Naive B cell (primary cell): ENCODE results near the gene KCNH1. TPM values are rescaled to one million over a fixed set of nuclear protein-coding genes. Genes with fewer than 3 reads are reported as not detected.

Experiments
- ATAC-seq, 2 donors: fragments of 150-1000 bp; cut with Tn5 transposase; 2 replicates each; pipeline ENCODE4 v1.10.0; 2021; ENCODE audit warnings: low read depth in 2 of 2, mild to moderate bottlenecking in 2 of 2, moderate library complexity in 2 of 2
- DNase-seq: peaks from one replicate; pipeline ENCODE4 v3.0.0; 2022
- H3K27ac Mint-ChIP-seq, 6 donors: one replicate each; pipeline ENCODE4 v1.8.0; 2020 to 2022; ENCODE audit warnings: mild to moderate bottlenecking in 6 of 6, mixed read lengths in 6 of 6, moderate library complexity in 5 of 6, inconsistent platforms in 2 of 6
- H3K27me3 Mint-ChIP-seq, 3 donors: one replicate each; pipeline ENCODE4 v1.8.0; 2021 to 2022; ENCODE audit warnings: mixed read lengths in 3 of 3, mild to moderate bottlenecking in 1 of 3
- H3K36me3 Mint-ChIP-seq, 2 donors: one replicate each; pipeline ENCODE4 v1.8.0; 2020 to 2022; ENCODE audit warnings: mixed read lengths in 2 of 2, inconsistent platforms in 1 of 2, mild to moderate bottlenecking in 1 of 2
- H3K4me1 Mint-ChIP-seq, 3 donors: one replicate each; pipeline ENCODE4 v1.8.0; 2020 to 2022; ENCODE audit warnings: mixed read lengths in 3 of 3, inconsistent platforms in 1 of 3, mild to moderate bottlenecking in 1 of 3, moderate library complexity in 1 of 3
- H3K4me3 Mint-ChIP-seq, 8 donors: one replicate each; pipeline ENCODE4 v1.8.0; 2020 to 2022; ENCODE audit warnings: mild to moderate bottlenecking in 8 of 8, mixed read lengths in 8 of 8, moderate library complexity in 8 of 8, inconsistent platforms in 2 of 8
- H3K9me3 Mint-ChIP-seq, 7 donors: one replicate each; pipeline ENCODE4 v1.8.0; 2020 to 2022; ENCODE audit warnings: mixed read lengths in 7 of 7, mild to moderate bottlenecking in 5 of 7, inconsistent platforms in 2 of 7, moderate library complexity in 1 of 7
- polyA plus RNA-seq, 6 donors: library from polyadenylated mRNA; unstranded; fragments of 300-500 nt; fragmentation: Illumina TruSeq; gene quantifications; one replicate each; pipeline ENCODE4 v1.2.3, GENCODE V29; 2021; ENCODE audit warnings: low read depth in 6 of 6

KCNH1 gene
- polyA plus RNA-seq, 6 donors from 2014 or later, result not detected

GRCh38 chr1:211129776-211130175 is 4.2 kb downstream of the KCNH1 start:
- H3K27me3 Mint-ChIP-seq, result peaks cover 34 to 48% (median 34%) of the 10 kb centered on the region in 3 donors
- ATAC-seq, result no peak
- H3K4me1 Mint-ChIP-seq, result peaks cover 4 to 6% (median 4%) of the 10 kb centered on the region in 3 donors
- H3K9me3 Mint-ChIP-seq, result no peaks in the 10 kb centered on the region
- no peak overlapping the region for H3K27ac Mint-ChIP-seq
- DNase-seq, result no peak
- no peaks in the 10 kb centered on the region for H3K36me3 Mint-ChIP-seq
- no peak overlapping the region for H3K4me3 Mint-ChIP-seq

GRCh38 chr1:211127166-211127565 is 6.8 kb downstream of the KCNH1 start:
- DNase-seq (no peak), ATAC-seq (no peak)
- Mint-ChIP-seq H3K27me3 (peaks cover 33 to 46% (median 33%) of the 10 kb centered on the region in 3 donors), H3K9me3 (peaks cover 0 to 5% (median 0%) of the 10 kb centered on the region in 7 donors), H3K4me1 (no peaks in the 10 kb centered on the region), H3K4me3 (no peak overlapping the region), H3K27ac (peak overlapping the region in 1 of 6 donors; percentile 70), H3K36me3 (no peaks in the 10 kb centered on the region)

GRCh38 chr1:211126622-211127021 is 7.3 kb downstream of the KCNH1 start:
- Mint-ChIP-seq H3K27me3 (peaks cover 29 to 50% (median 35%) of the 10 kb centered on the region in 3 donors), H3K27ac (no peak overlapping the region), H3K36me3 (no peaks in the 10 kb centered on the region), H3K4me3 (no peak overlapping the region), H3K9me3 (peaks cover 0 to 5% (median 0%) of the 10 kb centered on the region in 7 donors), H3K4me1 (no peaks in the 10 kb centered on the region)
- DNase-seq (no peak), ATAC-seq (no peak)

- Mint-ChIP-seq H3K36me3 (no peaks in the 10 kb centered on the region), H3K9me3 (peaks cover 0 to 8% (median 6%) of the 10 kb centered on the region in 7 donors), H3K4me1 (no peaks in the 10 kb centered on the region), H3K4me3 (no peak overlapping the region), H3K27ac (peak overlapping the region in 1 of 6 donors; percentile 80), H3K27me3 (peaks cover 32 to 44% (median 44%) of the 10 kb centered on the region in 3 donors)
- no peak for ATAC-seq
- DNase-seq, result no peak
Observed at GRCh38 chr1:211118407-211119102, 15.4 kb downstream of the KCNH1 start.

- H3K9me3 Mint-ChIP-seq, result peaks cover 3 to 11% (median 6%) of the 10 kb centered on the region in 7 donors
- no peaks in the 10 kb centered on the region for H3K4me1 Mint-ChIP-seq
- no peak for DNase-seq
- no peak overlapping the region for H3K4me3 Mint-ChIP-seq
- H3K27ac Mint-ChIP-seq, result no peak overlapping the region
- ATAC-seq, result no peak
- H3K36me3 Mint-ChIP-seq, result no peaks in the 10 kb centered on the region
- peaks cover 19 to 48% (median 29%) of the 10 kb centered on the region in 3 donors for H3K27me3 Mint-ChIP-seq
Observed at GRCh38 chr1:211114446-211114845, 19.5 kb downstream of the KCNH1 start.

- Mint-ChIP-seq H3K4me3 (no peak overlapping the region), H3K36me3 (no peaks in the 10 kb centered on the region), H3K4me1 (no peaks in the 10 kb centered on the region), H3K27me3 (peaks cover 15 to 51% (median 32%) of the 10 kb centered on the region in 3 donors), H3K9me3 (peaks cover 3 to 14% (median 6%) of the 10 kb centered on the region in 7 donors), H3K27ac (no peak overlapping the region)
- ATAC-seq, result no peak
- no peak for DNase-seq
Observed at GRCh38 chr1:211113566-211113965, 20.4 kb downstream of the KCNH1 start.

GRCh38 chr1:211111351-211111750 is 22.6 kb downstream of the KCNH1 start:
- Mint-ChIP-seq H3K36me3 (no peaks in the 10 kb centered on the region), H3K4me1 (no peaks in the 10 kb centered on the region), H3K9me3 (peaks cover 3 to 14% (median 6%) of the 10 kb centered on the region in 7 donors), H3K27ac (no peak overlapping the region), H3K27me3 (peaks cover 0 to 30% (median 29%) of the 10 kb centered on the region in 3 donors), H3K4me3 (no peak overlapping the region)
- DNase-seq, result no peak
- no peak for ATAC-seq

- H3K36me3 Mint-ChIP-seq, result no peaks in the 10 kb centered on the region
- H3K27me3 Mint-ChIP-seq, result peaks cover 14 to 34% (median 21%) of the 10 kb centered on the region in 3 donors
- no peaks in the 10 kb centered on the region for H3K4me1 Mint-ChIP-seq
- H3K4me3 Mint-ChIP-seq, result no peak overlapping the region
- ATAC-seq (no peak), DNase-seq (no peak)
- no peak overlapping the region for H3K27ac Mint-ChIP-seq
- H3K9me3 Mint-ChIP-seq, result peaks cover 0 to 1% (median 0%) of the 10 kb centered on the region in 7 donors
Observed at GRCh38 chr1:211101481-211101880, 32.5 kb downstream of the KCNH1 start.

- peaks cover 20 to 28% (median 21%) of the 10 kb centered on the region in 3 donors for H3K27me3 Mint-ChIP-seq
- peaks cover 0 to 1% (median 0%) of the 10 kb centered on the region in 7 donors for H3K9me3 Mint-ChIP-seq
- no peak overlapping the region for H3K4me3 Mint-ChIP-seq
Observed at GRCh38 chr1:211099393-211099792, 34.6 kb downstream of the KCNH1 start.

GRCh38 chr1:211095381-211095780 is 38.6 kb downstream of the KCNH1 start:
- Mint-ChIP-seq H3K4me3 (no peak overlapping the region), H3K4me1 (no peaks in the 10 kb centered on the region), H3K36me3 (no peaks in the 10 kb centered on the region), H3K27me3 (peaks cover 15 to 27% (median 21%) of the 10 kb centered on the region in 3 donors), H3K27ac (no peak overlapping the region), H3K9me3 (peaks cover 0 to 1% (median 0%) of the 10 kb centered on the region in 7 donors)
- ATAC-seq (no peak), DNase-seq (no peak)

More at GRCh38 chr1:211099393-211099792, 34.6 kb downstream of the KCNH1 start:
- DNase-seq (no peak), ATAC-seq (no peak)
- H3K27ac Mint-ChIP-seq, result no peak overlapping the region
- no peaks in the 10 kb centered on the region for H3K36me3 Mint-ChIP-seq
- no peaks in the 10 kb centered on the region for H3K4me1 Mint-ChIP-seq

GRCh38 chr1:211092955-211093354 is 41.0 kb downstream of the KCNH1 start:
- Mint-ChIP-seq H3K4me3 (no peak overlapping the region), H3K4me1 (no peaks in the 10 kb centered on the region), H3K9me3 (no peaks in the 10 kb centered on the region), H3K27me3 (peaks cover 8 to 20% (median 13%) of the 10 kb centered on the region in 3 donors), H3K27ac (no peak overlapping the region), H3K36me3 (no peaks in the 10 kb centered on the region)
- ATAC-seq, result no peak
- DNase-seq, result no peak

- Mint-ChIP-seq H3K36me3 (no peaks in the 10 kb centered on the region), H3K9me3 (no peaks in the 10 kb centered on the region), H3K27ac (no peak overlapping the region), H3K27me3 (peaks cover 8 to 20% (median 19%) of the 10 kb centered on the region in 3 donors), H3K4me3 (no peak overlapping the region), H3K4me1 (no peaks in the 10 kb centered on the region)
- DNase-seq, result no peak
- no peak for ATAC-seq
Observed at GRCh38 chr1:211091867-211092266, 42.1 kb downstream of the KCNH1 start.

- no peak overlapping the region for H3K4me3 Mint-ChIP-seq
- no peak overlapping the region for H3K27ac Mint-ChIP-seq
- peaks cover 13 to 36% (median 16%) of the 10 kb centered on the region in 3 donors for H3K27me3 Mint-ChIP-seq
- no peak for ATAC-seq
- no peak for DNase-seq
- no peaks in the 10 kb centered on the region for H3K36me3 Mint-ChIP-seq
- no peaks in the 10 kb centered on the region for H3K9me3 Mint-ChIP-seq
- no peaks in the 10 kb centered on the region for H3K4me1 Mint-ChIP-seq
Observed at GRCh38 chr1:211089536-211089935, 44.4 kb downstream of the KCNH1 start.

GRCh38 chr1:211088156-211088555 is 45.8 kb downstream of the KCNH1 start:
- H3K4me3 Mint-ChIP-seq, result no peak overlapping the region
- peaks cover 10 to 23% (median 16%) of the 10 kb centered on the region in 3 donors for H3K27me3 Mint-ChIP-seq
- no peak overlapping the region for H3K27ac Mint-ChIP-seq
- ATAC-seq (no peak), DNase-seq (no peak)
- H3K36me3 Mint-ChIP-seq, result no peaks in the 10 kb centered on the region
- no peaks in the 10 kb centered on the region for H3K9me3 Mint-ChIP-seq
- H3K4me1 Mint-ChIP-seq, result no peaks in the 10 kb centered on the region
